Neural cell (in vitro differentiated cells): Measurements from ENCODE around the gene ZFC3H1. TPM values are rescaled to one million over a fixed set of nuclear protein-coding genes. Genes with fewer than 3 reads are reported as not detected.

Experiments
- H2AFZ ChIP-seq: fragments of 200-600, 300-800 bp; sonication (generic), shearing (Covaris generic); 2 replicates; pipeline ENCODE4 v1.6.0; 2014; ENCODE audit warnings: low read depth, mild to moderate bottlenecking, antibody characterized with exemption, low read length, moderate library complexity
- H3F3A ChIP-seq: fragments of 200-600 bp; shearing (Covaris generic); 2 replicates; pipeline ENCODE4 v1.6.1; 2016; ENCODE audit warnings: mild to moderate bottlenecking, moderate library complexity, mixed read lengths, antibody characterized with exemption, low read length; ENCODE audit not compliant: insufficient read depth, poor library complexity, severe bottlenecking
- H3K27ac ChIP-seq: fragments of 200-600, 300-800 bp; sonication (generic), shearing (Covaris generic); 2 replicates; pipeline ENCODE4 v1.5.1; 2014; ENCODE audit warnings: mild to moderate bottlenecking, low read length, moderate library complexity
- H3K27me3 ChIP-seq: fragments of 300-800, 200-600 bp; sonication (generic), shearing (Covaris generic); 2 replicates; pipeline ENCODE4 v1.6.0; 2014; ENCODE audit warnings: mild to moderate bottlenecking, low read depth, low read length, moderate library complexity; ENCODE audit not compliant: insufficient read depth
- H3K36me3 ChIP-seq: fragments of 300-800, 200-600 bp; sonication (generic), shearing (Covaris generic); 2 replicates; pipeline ENCODE4 v1.5.1; 2014; ENCODE audit warnings: mild to moderate bottlenecking, antibody characterized with exemption, low read length, moderate library complexity; ENCODE audit not compliant: insufficient read depth
- H3K4me2 ChIP-seq: fragments of 300-800, 200-600 bp; sonication (generic), shearing (Covaris generic); 2 replicates; pipeline ENCODE4 v1.6.0; 2014; ENCODE audit warnings: mild to moderate bottlenecking, low read length
- H3K4me3 ChIP-seq: fragments of 300-800, 200-600 bp; sonication (generic), shearing (Covaris generic); 2 replicates; pipeline ENCODE4 v1.5.1; 2014; ENCODE audit warnings: mild to moderate bottlenecking, low read length, moderate library complexity
- H3K79me2 ChIP-seq: fragments of 200-600 bp; shearing (Covaris generic); replicated peaks from 2 replicates; pipeline ENCODE4 v1.6.0; 2014; ENCODE audit warnings: mild to moderate bottlenecking, low read length, moderate library complexity; ENCODE audit not compliant: insufficient read depth
- H3K9ac ChIP-seq: fragments of 300-800, 200-600 bp; sonication (generic), shearing (Covaris generic); 2 replicates; pipeline ENCODE4 v1.6.1; 2016; ENCODE audit warnings: mild to moderate bottlenecking, low read length, mixed read lengths
- H3K9me2 ChIP-seq: fragments of 200-600 bp; shearing (Covaris generic); 2 replicates; pipeline ENCODE4 v1.6.1; 2016; ENCODE audit warnings: mild to moderate bottlenecking, low read length, mixed read lengths; ENCODE audit not compliant: insufficient read depth
- H3K9me3 ChIP-seq: fragments of 200-600, 300-800 bp; sonication (generic), shearing (Covaris generic); 2 replicates; pipeline ENCODE4 v1.6.1; 2016; ENCODE audit warnings: mild to moderate bottlenecking, mixed run types, low read length, moderate library complexity, mixed read lengths
- H4K20me1 ChIP-seq: fragments of 200-600 bp; shearing (Covaris generic); 2 replicates; pipeline ENCODE4 v1.6.1; 2016; ENCODE audit warnings: mild to moderate bottlenecking, mixed run types; ENCODE audit not compliant: insufficient read depth
- EP300 ChIP-seq: fragments of 450-650 bp; conservative IDR thresholded peaks from 2 replicates; pipeline ENCODE4 v1.6.1; 2014; ENCODE audit warnings: antibody characterized with exemption, mild to moderate bottlenecking, moderate library complexity; ENCODE audit not compliant: poor library complexity, severe bottlenecking
- EZH2 ChIP-seq: fragments of 200-600, 300-800 bp; shearing (Covaris generic), sonication (generic); IDR thresholded peaks from 2 replicates; pipeline ENCODE4 v1.6.1; 2014; ENCODE audit warnings: antibody characterized with exemption, low read length, borderline replicate concordance, mild to moderate bottlenecking; ENCODE audit not compliant: insufficient read depth, poor library complexity, severe bottlenecking
- MXI1 ChIP-seq: fragments of 450-650 bp; conservative IDR thresholded peaks from 2 replicates; pipeline ENCODE4 v1.6.1; 2014; ENCODE audit warnings: antibody characterized with exemption, mild to moderate bottlenecking; ENCODE audit not compliant: poor library complexity, severe bottlenecking
- POLR2AphosphoS5 ChIP-seq: IDR thresholded peaks from 2 replicates; pipeline ENCODE4 v1.6.1; 2012
- RAD21 ChIP-seq: fragments of 450-650 bp; conservative IDR thresholded peaks from 2 replicates; pipeline ENCODE4 v1.6.1; 2014; ENCODE audit warnings: antibody characterized with exemption, mild to moderate bottlenecking, moderate library complexity
- SMC3 ChIP-seq: fragments of 450-650 bp; conservative IDR thresholded peaks from 2 replicates; pipeline ENCODE4 v1.6.1; 2014; ENCODE audit warnings: antibody characterized with exemption, mild to moderate bottlenecking, moderate library complexity; ENCODE audit not compliant: poor library complexity
- TAF1 ChIP-seq: IDR thresholded peaks from 2 replicates; pipeline ENCODE4 v1.6.1; 2012; ENCODE audit warnings: low read depth
- polyA plus RNA-seq: library from polyadenylated mRNA; depleted of rRNA; stranded (reverse); fragments of >200 nt; gene quantifications from 2 replicates; pipeline ENCODE4 v1.2.3, GENCODE V29; 2014
- TF ChIP-seq, protein P1 (sequence below): fragments of 450-650 bp; IDR thresholded peaks from 2 replicates; pipeline ENCODE4 v1.5.1; 2014; ENCODE audit warnings: antibody characterized with exemption, mild to moderate bottlenecking, moderate library complexity; ENCODE audit not compliant: poor library complexity, severe bottlenecking
- TF ChIP-seq, protein P2 (sequence below): IDR thresholded peaks from 2 replicates; pipeline ENCODE4 v1.6.1; 2012; ENCODE audit warnings: borderline replicate concordance

ZFC3H1 gene
- polyA plus RNA-seq, 1 donor from 2014 or later, result 45.5 TPM

DNA sequence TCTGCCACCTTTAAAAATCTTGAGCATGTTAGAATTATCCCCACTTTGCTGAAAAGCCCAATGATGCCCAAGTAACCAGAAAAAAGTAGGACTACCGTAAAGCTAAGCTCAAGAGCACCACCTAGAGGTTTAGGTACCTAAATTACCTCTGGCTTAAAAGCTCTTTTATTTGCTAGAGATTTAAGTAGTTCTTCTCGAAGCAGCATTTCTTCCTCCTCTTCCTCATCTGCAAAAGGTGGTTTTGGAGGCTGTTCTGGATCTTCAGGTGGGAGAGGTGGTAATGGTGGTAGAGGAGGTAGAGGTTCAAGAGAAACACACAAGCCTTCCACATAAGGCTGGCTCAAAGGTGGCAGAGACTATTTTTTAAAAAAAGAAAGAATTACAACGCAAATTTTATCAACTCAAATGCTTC is 26.9 kb downstream of the ZFC3H1 start:
- Histone ChIP-seq H3K9me2 (no peaks in the 10 kb centered on the region), H3K9me3 (no peaks in the 10 kb centered on the region), H3K4me2 (no peak overlapping the region), H3K27me3 (no peaks in the 10 kb centered on the region), H3K27ac (no peak overlapping the region), H3F3A (no peaks in the 10 kb centered on the region), H4K20me1 (no peaks in the 10 kb centered on the region), H2AFZ (no peak overlapping the region), H3K79me2 (no peaks in the 10 kb centered on the region), H3K4me3 (no peak overlapping the region), H3K36me3 (peaks cover 14% of the 10 kb centered on the region), H3K9ac (no peak overlapping the region)
- TF ChIP-seq, protein P1, sequence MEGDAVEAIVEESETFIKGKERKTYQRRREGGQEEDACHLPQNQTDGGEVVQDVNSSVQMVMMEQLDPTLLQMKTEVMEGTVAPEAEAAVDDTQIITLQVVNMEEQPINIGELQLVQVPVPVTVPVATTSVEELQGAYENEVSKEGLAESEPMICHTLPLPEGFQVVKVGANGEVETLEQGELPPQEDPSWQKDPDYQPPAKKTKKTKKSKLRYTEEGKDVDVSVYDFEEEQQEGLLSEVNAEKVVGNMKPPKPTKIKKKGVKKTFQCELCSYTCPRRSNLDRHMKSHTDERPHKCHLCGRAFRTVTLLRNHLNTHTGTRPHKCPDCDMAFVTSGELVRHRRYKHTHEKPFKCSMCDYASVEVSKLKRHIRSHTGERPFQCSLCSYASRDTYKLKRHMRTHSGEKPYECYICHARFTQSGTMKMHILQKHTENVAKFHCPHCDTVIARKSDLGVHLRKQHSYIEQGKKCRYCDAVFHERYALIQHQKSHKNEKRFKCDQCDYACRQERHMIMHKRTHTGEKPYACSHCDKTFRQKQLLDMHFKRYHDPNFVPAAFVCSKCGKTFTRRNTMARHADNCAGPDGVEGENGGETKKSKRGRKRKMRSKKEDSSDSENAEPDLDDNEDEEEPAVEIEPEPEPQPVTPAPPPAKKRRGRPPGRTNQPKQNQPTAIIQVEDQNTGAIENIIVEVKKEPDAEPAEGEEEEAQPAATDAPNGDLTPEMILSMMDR, result peak; percentile 78
- TF ChIP-seq POLR2AphosphoS5, result no peak
- peak; percentile 76 for TF ChIP-seq SMC3
- TF ChIP-seq RAD21, result peak; percentile 80

DNA sequence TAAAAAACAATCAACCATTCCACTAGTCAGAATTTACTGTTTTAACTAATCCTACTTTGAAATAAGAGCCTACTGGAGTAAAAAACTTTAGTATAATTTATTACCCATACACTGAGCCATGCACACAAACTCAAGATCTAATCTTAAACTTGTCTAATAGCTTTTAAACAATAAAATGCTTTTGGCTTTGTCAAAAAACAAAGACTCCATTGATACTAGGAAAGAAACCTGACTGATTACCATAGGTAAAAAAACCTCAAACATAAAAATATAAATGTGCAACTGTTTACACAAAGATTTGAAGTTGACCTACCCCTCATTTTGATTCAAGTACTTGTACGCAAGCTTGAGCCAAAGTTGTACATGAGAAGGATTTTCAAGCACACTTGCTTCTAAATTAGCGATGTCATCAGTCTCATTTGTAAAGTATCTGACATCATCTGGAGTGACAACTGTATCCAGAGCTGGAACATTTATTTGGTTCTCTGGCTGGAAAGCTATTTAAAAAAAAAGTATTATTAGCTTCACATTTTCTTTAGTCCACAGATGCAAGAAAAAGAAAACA is 36.1 kb downstream of the ZFC3H1 start:
- no peaks in the 10 kb centered on the region for H4K20me1 ChIP-seq
- no peak overlapping the region for H3K4me2 ChIP-seq
- H3K27ac ChIP-seq, result no peak overlapping the region
- no peaks in the 10 kb centered on the region for H3K27me3 ChIP-seq
- H2AFZ ChIP-seq, result no peak overlapping the region
- H3K4me3 ChIP-seq, result no peak overlapping the region
- no peaks in the 10 kb centered on the region for H3K79me2 ChIP-seq
- no peaks in the 10 kb centered on the region for H3K9me2 ChIP-seq
- H3F3A ChIP-seq, result no peaks in the 10 kb centered on the region
- no peaks in the 10 kb centered on the region for H3K9me3 ChIP-seq
- no peak overlapping the region for H3K9ac ChIP-seq
- no peak for TF ChIP-seq POLR2AphosphoS5
- TF ChIP-seq SMC3, result no peak
- TF ChIP-seq, protein P2, sequence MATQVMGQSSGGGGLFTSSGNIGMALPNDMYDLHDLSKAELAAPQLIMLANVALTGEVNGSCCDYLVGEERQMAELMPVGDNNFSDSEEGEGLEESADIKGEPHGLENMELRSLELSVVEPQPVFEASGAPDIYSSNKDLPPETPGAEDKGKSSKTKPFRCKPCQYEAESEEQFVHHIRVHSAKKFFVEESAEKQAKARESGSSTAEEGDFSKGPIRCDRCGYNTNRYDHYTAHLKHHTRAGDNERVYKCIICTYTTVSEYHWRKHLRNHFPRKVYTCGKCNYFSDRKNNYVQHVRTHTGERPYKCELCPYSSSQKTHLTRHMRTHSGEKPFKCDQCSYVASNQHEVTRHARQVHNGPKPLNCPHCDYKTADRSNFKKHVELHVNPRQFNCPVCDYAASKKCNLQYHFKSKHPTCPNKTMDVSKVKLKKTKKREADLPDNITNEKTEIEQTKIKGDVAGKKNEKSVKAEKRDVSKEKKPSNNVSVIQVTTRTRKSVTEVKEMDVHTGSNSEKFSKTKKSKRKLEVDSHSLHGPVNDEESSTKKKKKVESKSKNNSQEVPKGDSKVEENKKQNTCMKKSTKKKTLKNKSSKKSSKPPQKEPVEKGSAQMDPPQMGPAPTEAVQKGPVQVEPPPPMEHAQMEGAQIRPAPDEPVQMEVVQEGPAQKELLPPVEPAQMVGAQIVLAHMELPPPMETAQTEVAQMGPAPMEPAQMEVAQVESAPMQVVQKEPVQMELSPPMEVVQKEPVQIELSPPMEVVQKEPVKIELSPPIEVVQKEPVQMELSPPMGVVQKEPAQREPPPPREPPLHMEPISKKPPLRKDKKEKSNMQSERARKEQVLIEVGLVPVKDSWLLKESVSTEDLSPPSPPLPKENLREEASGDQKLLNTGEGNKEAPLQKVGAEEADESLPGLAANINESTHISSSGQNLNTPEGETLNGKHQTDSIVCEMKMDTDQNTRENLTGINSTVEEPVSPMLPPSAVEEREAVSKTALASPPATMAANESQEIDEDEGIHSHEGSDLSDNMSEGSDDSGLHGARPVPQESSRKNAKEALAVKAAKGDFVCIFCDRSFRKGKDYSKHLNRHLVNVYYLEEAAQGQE, result no peak
- no peak for TF ChIP-seq EZH2
- no peak for TF ChIP-seq MXI1
- TF ChIP-seq, protein P1, result no peak
- no peak for TF ChIP-seq EP300
- no peak for TF ChIP-seq TAF1
- no peak for TF ChIP-seq RAD21
- peaks cover 26% of the 10 kb centered on the region for H3K36me3 ChIP-seq
